GM21619 (cell line): ENCODE data around the gene KCNH6.

Experiments
- ATAC-seq: cut with Tn5 transposase; IDR thresholded peaks from one replicate; pipeline ENCODE4 v1.9.1; 2021; ENCODE audit not compliant: unreplicated experiment

The KCNH6 gene

GRCh38 chr17:63549946-63550816, 27.0 kb downstream of the KCNH6 start, which contains the start of gene DCAF7:
TSS of gene DCAF7 (plus strand) at chr17:63550477. CDS start at chr17:63550678, 201 bp downstream.
- ATAC-seq, result peak; percentile 94

- peak; percentile 0 for ATAC-seq
Observed at GRCh38 chr17:63550817-63551639, 27.9 kb downstream of the KCNH6 start.

GRCh38 chr17:63552211-63552610, 29.1 kb downstream of the KCNH6 start:
- no peak for ATAC-seq

GRCh38 chr17:63555500-63556156, 32.5 kb downstream of the KCNH6 start:
- no peak for ATAC-seq

GRCh38 chr17:63557416-63557815, 34.3 kb downstream of the KCNH6 start:
- no peak for ATAC-seq

GRCh38 chr17:63558441-63558840, 35.3 kb downstream of the KCNH6 start:
- no peak for ATAC-seq

- no peak for ATAC-seq
Observed at GRCh38 chr17:63561819-63562218, 38.7 kb downstream of the KCNH6 start.

GRCh38 chr17:63563339-63563738, 40.2 kb downstream of the KCNH6 start:
- no peak for ATAC-seq

GRCh38 chr17:63564562-63564961, 41.4 kb downstream of the KCNH6 start:
- no peak for ATAC-seq

GRCh38 chr17:63567229-63567628, 44.1 kb downstream of the KCNH6 start:
- no peak for ATAC-seq

- ATAC-seq, result no peak
Observed at GRCh38 chr17:63568563-63568962, 45.4 kb downstream of the KCNH6 start.

- ATAC-seq, result no peak
Observed at GRCh38 chr17:63571632-63572310, 48.6 kb downstream of the KCNH6 start.

GRCh38 chr17:63573634-63574033, 50.5 kb downstream of the KCNH6 start:
- no peak for ATAC-seq

- ATAC-seq, result no peak
Observed at GRCh38 chr17:63578027-63578768, 55.0 kb downstream of the KCNH6 start.

GRCh38 chr17:63578769-63579111, 55.6 kb downstream of the KCNH6 start:
- ATAC-seq, result no peak

- ATAC-seq, result no peak
Observed at GRCh38 chr17:63579633-63580032, 56.5 kb downstream of the KCNH6 start.

GRCh38 chr17:63587770-63588169, 64.6 kb downstream of the KCNH6 start:
- ATAC-seq, result no peak

GRCh38 chr17:63588797-63589196, 65.6 kb downstream of the KCNH6 start:
- ATAC-seq, result no peak

- ATAC-seq, result no peak
Observed at GRCh38 chr17:63589646-63590045, 66.5 kb downstream of the KCNH6 start.

- no peak for ATAC-seq
Observed at GRCh38 chr17:63592797-63593196, 69.6 kb downstream of the KCNH6 start.
